Osteocyte (in vitro differentiated cells): ENCODE measurements around the gene HMBS. TPM values are rescaled to one million over a fixed set of nuclear protein-coding genes. Genes with fewer than 3 reads are reported as not detected.

Source experiments
- DNase-seq: peaks from one replicate; pipeline ENCODE4 v3.0.0; 2021; ENCODE audit warnings: mixed read lengths; ENCODE audit not compliant: unreplicated experiment; ENCODE audit errors: extremely low spot score
- H3K27ac Mint-ChIP-seq: one replicate; pipeline ENCODE4 v1.8.0; 2021; ENCODE audit warnings: mild to moderate bottlenecking, mixed read lengths; ENCODE audit not compliant: unreplicated experiment
- H3K27me3 Mint-ChIP-seq: one replicate; pipeline ENCODE4 v1.8.0; 2021; ENCODE audit warnings: mixed read lengths; ENCODE audit not compliant: unreplicated experiment
- H3K36me3 Mint-ChIP-seq: one replicate; pipeline ENCODE4 v1.8.0; 2021; ENCODE audit warnings: mixed read lengths; ENCODE audit not compliant: unreplicated experiment
- H3K4me1 Mint-ChIP-seq: one replicate; pipeline ENCODE4 v1.8.0; 2021; ENCODE audit warnings: mixed read lengths; ENCODE audit not compliant: unreplicated experiment
- H3K4me3 Mint-ChIP-seq: one replicate; pipeline ENCODE4 v1.8.0; 2021; ENCODE audit warnings: mild to moderate bottlenecking, moderate library complexity, mixed read lengths; ENCODE audit not compliant: unreplicated experiment
- H3K9me3 Mint-ChIP-seq: one replicate; pipeline ENCODE4 v1.8.0; 2021; ENCODE audit warnings: mixed read lengths; ENCODE audit not compliant: unreplicated experiment
- total RNA-seq: library from RNA; stranded (reverse); gene quantifications from 2 replicates; pipeline ENCODE4 v1.2.1, GENCODE V29; 2021
- TF ChIP-seq, protein P1 (sequence below): fragments of 200-600 bp; sonication (generic); IDR thresholded peaks from 2 replicates; pipeline ENCODE4 v1.5.0; 2021; ENCODE audit warnings: antibody characterized with exemption, mild to moderate bottlenecking, moderate library complexity

The HMBS gene
- total RNA-seq, 1 donor from 2014 or later = 18.6 TPM

DNA sequence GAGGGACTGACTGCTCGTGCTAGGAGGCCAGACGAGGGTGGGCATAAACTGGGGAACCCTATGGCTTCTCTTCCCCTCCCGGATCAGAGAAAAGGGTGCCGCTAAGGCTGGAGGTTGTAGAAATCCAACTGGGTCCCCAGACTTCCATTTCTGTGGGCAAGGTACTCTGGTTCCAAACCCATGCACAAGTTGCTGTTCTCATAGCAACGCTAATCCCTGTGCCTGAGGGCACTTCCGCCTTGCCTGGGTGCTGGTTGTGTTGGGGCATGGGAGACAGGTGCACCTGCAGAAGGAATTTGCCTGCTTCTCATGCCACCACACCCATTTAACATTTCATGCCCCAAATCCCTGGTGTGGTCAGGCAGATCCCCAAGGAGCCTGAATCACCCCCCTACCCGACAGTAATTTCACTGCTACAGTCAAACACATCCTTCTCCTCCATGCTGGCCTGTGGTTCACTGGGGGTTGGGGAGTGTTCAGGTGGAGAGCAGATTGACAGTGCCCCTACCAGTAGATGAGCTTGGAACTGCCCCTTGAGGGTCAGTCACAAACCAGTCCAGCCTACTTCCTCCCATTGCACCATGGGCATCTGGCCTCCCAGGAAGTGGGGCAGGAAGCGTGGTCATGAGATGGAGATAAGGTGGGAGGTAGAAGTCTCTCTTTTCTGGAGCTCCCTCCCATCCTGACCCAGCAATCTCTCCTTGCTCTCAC lies 23.6 kb downstream of the HMBS start:
- peaks cover 16% of the 10 kb centered on the region for H3K36me3 Mint-ChIP-seq
- H3K27me3 Mint-ChIP-seq = no peaks in the 10 kb centered on the region
- TF ChIP-seq, protein P1, sequence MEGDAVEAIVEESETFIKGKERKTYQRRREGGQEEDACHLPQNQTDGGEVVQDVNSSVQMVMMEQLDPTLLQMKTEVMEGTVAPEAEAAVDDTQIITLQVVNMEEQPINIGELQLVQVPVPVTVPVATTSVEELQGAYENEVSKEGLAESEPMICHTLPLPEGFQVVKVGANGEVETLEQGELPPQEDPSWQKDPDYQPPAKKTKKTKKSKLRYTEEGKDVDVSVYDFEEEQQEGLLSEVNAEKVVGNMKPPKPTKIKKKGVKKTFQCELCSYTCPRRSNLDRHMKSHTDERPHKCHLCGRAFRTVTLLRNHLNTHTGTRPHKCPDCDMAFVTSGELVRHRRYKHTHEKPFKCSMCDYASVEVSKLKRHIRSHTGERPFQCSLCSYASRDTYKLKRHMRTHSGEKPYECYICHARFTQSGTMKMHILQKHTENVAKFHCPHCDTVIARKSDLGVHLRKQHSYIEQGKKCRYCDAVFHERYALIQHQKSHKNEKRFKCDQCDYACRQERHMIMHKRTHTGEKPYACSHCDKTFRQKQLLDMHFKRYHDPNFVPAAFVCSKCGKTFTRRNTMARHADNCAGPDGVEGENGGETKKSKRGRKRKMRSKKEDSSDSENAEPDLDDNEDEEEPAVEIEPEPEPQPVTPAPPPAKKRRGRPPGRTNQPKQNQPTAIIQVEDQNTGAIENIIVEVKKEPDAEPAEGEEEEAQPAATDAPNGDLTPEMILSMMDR = no peak
- no peaks in the 10 kb centered on the region for H3K9me3 Mint-ChIP-seq
- DNase-seq = no peak
- peak overlapping the region; percentile 82 for H3K27ac Mint-ChIP-seq
- peaks cover 35% of the 10 kb centered on the region for H3K4me1 Mint-ChIP-seq
- peak overlapping the region; percentile 84 for H3K4me3 Mint-ChIP-seq

DNA sequence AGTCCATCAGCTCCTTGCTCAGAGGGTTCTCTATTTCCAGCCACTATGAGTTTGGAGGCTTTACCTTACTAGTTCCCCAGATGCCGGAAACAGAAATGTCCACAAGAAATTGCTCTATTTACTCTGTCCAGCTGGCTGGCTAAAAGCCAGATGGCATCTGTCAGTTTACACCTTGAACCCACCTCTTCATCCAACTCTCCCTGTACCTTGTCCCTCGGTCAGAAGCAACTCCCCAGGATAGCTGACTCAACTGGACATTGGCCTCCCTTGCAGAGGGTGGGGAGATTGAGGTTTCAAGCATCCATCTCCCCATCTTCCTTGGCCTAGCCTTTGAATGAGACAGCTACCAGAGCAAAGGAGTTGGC lies 24.2 kb downstream of the HMBS start:
- H3K9me3 Mint-ChIP-seq = no peaks in the 10 kb centered on the region
- H3K27ac Mint-ChIP-seq = peak overlapping the region; percentile 82
- peaks cover 33% of the 10 kb centered on the region for H3K4me1 Mint-ChIP-seq
- peaks cover 17% of the 10 kb centered on the region for H3K36me3 Mint-ChIP-seq
- H3K4me3 Mint-ChIP-seq = peak overlapping the region; percentile 84
- no peaks in the 10 kb centered on the region for H3K27me3 Mint-ChIP-seq
- no peak for DNase-seq
- TF ChIP-seq, protein P1 = no peak

DNA sequence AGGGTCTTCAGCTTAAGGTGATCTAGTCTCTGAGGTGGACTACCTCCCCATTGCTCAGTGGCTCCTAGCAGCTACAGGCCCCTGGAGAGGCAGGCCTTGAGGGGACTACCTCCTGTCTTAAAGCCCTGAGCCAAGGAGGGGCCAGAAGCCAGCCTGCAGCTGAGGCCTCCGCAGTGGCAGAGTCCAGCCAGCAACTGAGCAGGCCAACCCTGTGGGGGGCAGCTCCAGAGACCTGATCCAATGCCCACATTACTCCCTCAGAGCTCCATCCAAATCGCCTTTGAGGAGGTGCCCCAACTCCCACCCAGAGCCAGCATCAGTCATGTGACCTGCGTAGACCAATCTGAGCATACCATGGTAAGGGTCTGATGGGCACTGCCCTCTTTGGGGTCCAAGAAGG lies 25.2 kb downstream of the HMBS start:
- H3K27me3 Mint-ChIP-seq = no peaks in the 10 kb centered on the region
- peaks cover 22% of the 10 kb centered on the region for H3K36me3 Mint-ChIP-seq
- peaks cover 31% of the 10 kb centered on the region for H3K4me1 Mint-ChIP-seq
- H3K4me3 Mint-ChIP-seq = no peak overlapping the region
- no peak overlapping the region for H3K27ac Mint-ChIP-seq
- no peak for DNase-seq
- TF ChIP-seq, protein P1 = no peak
- no peaks in the 10 kb centered on the region for H3K9me3 Mint-ChIP-seq

DNA sequence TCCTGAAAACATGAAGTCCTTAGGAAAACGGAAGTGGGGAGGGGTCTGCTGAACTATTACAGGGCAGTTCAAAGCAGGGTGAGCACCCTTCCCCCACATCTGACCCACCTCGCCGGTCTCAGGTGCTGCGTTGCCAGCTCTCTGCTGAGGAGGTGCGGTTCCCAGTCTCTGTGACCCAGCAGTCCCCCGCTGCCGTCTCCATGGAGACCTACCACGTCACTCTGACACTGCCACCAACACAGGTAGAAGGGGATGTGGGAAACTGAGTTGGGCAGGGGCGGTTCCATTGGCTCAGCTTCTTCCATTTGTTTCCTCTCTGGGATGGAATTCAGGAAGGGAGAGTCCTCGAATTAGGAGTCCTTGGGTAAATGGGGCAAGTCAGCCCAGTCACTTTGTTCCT lies 25.8 kb downstream of the HMBS start:
- no peak for DNase-seq
- Mint-ChIP-seq H3K27me3 (no peaks in the 10 kb centered on the region), H3K36me3 (peaks cover 26% of the 10 kb centered on the region), H3K9me3 (no peaks in the 10 kb centered on the region), H3K4me3 (no peak overlapping the region), H3K4me1 (peaks cover 28% of the 10 kb centered on the region), H3K27ac (no peak overlapping the region)
- TF ChIP-seq, protein P1 = no peak

DNA sequence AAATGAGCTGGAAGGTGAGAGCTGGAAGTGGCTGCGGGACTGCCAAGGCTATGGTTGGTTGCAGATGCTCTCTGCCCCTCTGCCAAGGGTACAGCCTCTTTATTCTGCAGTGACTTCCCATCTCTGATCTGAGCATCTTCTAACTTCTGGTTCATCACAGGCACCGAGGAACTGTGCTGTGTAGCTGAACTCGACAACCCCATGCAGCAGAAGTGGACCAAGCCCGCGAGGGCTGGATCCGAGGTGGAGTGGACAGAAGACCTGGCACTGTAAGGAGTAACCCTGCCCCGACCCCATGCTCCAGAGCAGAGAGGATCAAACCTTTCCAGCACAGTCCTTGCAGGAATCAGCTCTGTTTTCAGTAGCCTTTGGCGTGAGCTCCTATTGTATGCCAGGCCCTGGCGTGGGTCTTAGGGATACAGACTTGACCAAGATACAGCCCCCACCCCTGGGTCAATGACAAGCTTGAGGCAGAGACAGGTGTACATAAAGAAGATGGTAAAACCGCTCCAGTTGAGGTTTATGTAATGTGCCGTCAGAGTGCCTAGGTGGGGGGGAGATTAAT lies 26.8 kb downstream of the HMBS start:
- peaks cover 25% of the 10 kb centered on the region for H3K4me1 Mint-ChIP-seq
- TF ChIP-seq, protein P1 = no peak
- DNase-seq = no peak
- H3K36me3 Mint-ChIP-seq = peaks cover 31% of the 10 kb centered on the region
- no peak overlapping the region for H3K4me3 Mint-ChIP-seq
- no peaks in the 10 kb centered on the region for H3K27me3 Mint-ChIP-seq
- H3K27ac Mint-ChIP-seq = no peak overlapping the region
- no peaks in the 10 kb centered on the region for H3K9me3 Mint-ChIP-seq
